Neuron (in vitro differentiated cells): ENCODE measurements around the gene CLPTM1L.
"Not testable (repeated sequence)": the region's sequence is repeated elsewhere in the genome, so short reads cannot be mapped to it uniquely, and the experiment has no call there.

Experiments used
- H2AFZ ChIP-seq: one replicate; pipeline ENCODE4 v1.6.1; 2013; ENCODE audit warnings: low read depth, mild to moderate bottlenecking, inconsistent platforms, low read length, moderate library complexity
- H3K27me3 ChIP-seq: one replicate; pipeline ENCODE4 v1.6.1; 2013; ENCODE audit warnings: low read length; ENCODE audit not compliant: insufficient read depth
- H3K36me3 ChIP-seq: one replicate; pipeline ENCODE4 v1.6.1; 2013; ENCODE audit warnings: low read length; ENCODE audit not compliant: insufficient read depth
- H3K4me1 ChIP-seq: one replicate; pipeline ENCODE4 v1.6.1; 2013; ENCODE audit warnings: low read length; ENCODE audit not compliant: insufficient read depth
- H3K4me3 ChIP-seq: 2 replicates; pipeline ENCODE4 v1.5.1; 2013; ENCODE audit warnings: mild to moderate bottlenecking, low read length, moderate library complexity
- H3K9me3 ChIP-seq: one replicate; pipeline ENCODE4 v1.6.1; 2013; ENCODE audit warnings: low read length

The CLPTM1L gene

DNA sequence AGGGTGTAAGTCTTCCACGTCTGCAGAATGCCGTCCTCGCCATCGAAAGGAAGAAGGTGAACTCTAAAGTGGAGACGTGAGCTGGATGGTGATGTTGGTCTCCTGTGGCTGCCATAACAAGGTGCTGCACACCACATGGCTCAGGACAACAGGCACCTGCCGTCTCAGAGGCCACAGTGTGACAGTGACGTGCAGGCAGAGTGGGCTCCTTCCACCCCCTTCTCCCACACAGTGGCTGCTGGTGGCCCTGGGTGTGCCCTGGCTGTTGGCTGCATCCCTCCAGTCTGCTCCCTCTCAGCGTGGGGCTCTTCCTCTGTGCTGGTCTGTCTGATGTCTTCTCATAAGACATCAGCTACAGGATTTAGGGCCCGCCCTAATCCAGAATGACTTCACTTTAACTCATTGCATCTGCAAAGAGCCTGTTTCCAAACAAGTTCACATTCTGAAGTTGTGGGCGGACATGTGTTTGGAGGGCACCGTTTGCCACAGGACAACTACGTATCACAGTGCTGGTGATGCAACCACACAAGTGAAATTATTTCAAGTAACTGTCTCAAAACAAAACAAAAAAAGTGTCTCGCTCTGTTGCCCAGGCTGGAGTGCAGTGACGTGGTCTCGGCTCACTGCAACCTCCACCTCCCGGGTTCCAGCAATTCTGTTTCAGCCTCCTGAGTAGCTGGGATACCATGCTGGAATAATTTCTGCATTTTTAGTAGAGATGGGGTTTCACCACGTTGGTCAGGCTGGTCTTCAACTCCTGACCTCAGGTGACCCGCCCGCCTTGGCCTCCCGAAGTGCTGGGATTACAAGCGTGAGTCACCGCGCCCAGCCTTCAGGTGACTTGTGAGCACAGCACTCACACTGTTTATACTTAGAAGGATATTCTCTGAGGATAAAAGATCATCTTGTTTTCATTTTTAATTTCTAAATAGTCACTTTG, 31.2 kb upstream of the CLPTM1L start:
- Histone ChIP-seq H3K4me1 (no peaks in the 10 kb centered on the region), H3K27me3 (peaks cover 22% of the 10 kb centered on the region), H3K36me3 (no peaks in the 10 kb centered on the region), H3K4me3 (no peak overlapping the region), H3K9me3 (peaks cover 6% of the 10 kb centered on the region), H2AFZ (no peak overlapping the region)

DNA sequence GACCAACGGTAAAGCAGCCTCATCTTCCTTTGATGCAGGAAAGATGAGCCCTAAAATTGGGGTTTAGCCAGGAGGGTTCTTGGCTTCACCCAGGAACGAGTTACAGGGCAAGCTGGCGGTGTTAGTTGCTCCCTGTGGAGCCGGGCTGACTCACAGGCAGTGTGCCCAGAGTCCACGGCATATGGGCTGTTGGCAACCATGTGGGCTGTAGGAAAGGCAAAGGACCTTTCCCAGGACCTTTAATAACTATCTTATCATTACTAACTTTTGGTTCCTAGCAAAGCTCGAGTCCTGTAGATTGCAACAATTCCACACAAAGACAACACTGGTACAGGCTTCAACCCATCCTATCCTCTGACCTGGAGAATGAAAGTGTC, 29.8 kb upstream of the CLPTM1L start:
- Histone ChIP-seq H3K27me3 (peaks cover 15% of the 10 kb centered on the region), H2AFZ (no peak overlapping the region), H3K36me3 (no peaks in the 10 kb centered on the region), H3K4me1 (no peaks in the 10 kb centered on the region), H3K9me3 (peaks cover 6% of the 10 kb centered on the region), H3K4me3 (no peak overlapping the region)

DNA sequence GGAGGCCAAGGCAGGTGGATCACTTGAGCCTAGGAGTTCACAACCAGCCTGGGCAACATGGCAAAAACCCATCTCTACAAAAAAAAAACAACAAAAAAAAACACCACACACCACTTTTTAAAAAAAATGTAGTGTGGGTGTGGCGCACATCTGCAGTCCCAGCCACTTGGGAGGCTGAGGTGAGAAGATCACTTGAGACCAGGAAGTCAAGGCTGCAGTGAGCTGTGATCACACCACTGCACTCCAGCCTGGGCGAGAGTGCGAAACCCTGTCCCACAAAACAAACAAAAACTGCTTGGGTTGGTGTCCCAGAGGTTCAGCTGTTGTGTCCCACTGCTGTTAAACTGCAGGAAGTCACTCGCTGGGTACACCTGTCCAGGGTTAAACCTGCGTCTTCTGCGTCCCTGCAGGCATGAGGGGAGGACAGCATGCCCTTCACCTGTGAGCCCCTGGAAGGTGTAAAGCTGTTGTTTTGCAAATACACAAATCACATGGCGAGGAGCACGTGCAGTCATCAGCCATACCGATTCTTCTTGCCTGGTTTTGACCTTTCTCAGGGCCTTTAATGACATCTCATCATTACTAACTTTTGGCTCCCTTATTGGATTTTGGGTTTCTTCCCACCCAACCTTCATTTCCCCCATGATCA, 29.3 kb upstream of the CLPTM1L start:
- Histone ChIP-seq H3K4me3 (no peak overlapping the region), H3K36me3 (no peaks in the 10 kb centered on the region), H3K27me3 (peaks cover 15% of the 10 kb centered on the region), H3K4me1 (no peaks in the 10 kb centered on the region), H2AFZ (no peak overlapping the region), H3K9me3 (peaks cover 3% of the 10 kb centered on the region)

DNA sequence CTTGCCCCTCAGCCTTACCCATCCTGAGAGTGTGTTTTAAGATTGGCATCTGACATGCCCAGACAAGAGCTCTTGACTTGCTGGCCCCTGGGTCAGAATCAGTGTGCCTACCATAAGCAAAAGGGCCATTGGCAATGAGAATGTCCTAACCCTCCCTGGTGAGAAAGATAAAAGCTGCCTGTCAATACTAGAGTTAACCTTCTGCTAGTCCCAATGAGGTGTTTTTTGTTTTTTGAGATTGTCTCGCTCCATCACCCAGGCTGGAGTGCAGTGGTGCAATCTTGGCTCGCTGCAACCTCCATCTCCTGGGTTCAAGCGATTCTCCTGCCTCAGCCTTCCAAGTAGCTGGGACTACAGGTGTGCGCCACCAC, 27.1 kb upstream of the CLPTM1L start:
- H3K36me3 ChIP-seq, H3K4me3 ChIP-seq, H3K4me1 ChIP-seq, H2AFZ ChIP-seq, H3K9me3 ChIP-seq: not testable (repeated sequence)
- peaks cover 20% of the 10 kb centered on the region for H3K27me3 ChIP-seq

DNA sequence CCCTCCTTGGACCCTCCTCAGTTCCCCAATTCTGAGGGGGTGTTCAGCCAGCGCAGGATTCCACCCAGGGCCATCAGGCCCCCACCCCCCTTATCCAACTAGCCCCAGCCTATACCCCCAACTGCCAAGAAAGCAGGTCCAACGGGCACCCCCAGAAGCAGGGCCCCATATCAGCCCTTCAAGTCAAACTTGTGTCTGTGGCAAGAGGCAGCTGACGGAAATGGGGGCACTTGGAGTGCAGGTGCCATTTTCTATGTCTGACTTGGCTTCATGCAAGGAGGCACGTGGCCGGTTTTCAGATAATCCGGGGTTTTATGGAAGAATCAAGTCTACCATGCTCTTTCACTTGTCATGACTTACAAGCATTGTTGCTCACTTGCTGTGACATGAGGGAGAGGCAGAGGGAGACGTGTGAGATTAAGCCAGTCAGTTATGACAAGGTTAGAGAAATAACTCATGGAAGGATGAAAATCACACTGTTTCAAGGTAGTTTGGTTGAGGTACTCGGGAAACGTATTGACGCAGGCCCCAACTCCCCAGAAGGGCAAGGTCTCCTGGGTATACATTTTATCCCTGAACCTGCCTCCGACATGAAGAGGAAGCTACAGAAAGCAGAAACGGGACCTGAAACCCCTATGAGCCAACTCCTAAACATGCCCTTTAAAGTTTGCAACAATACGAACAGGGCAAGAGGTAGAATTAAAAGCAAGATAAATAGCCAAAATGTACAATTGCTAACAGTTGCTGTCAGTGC, 26.5 kb upstream of the CLPTM1L start:
- H3K9me3 ChIP-seq: no peaks in the 10 kb centered on the region
- H3K27me3 ChIP-seq: peaks cover 21% of the 10 kb centered on the region
- no peak overlapping the region for H3K4me3 ChIP-seq
- H2AFZ ChIP-seq: no peak overlapping the region
- H3K36me3 ChIP-seq: no peaks in the 10 kb centered on the region
- no peaks in the 10 kb centered on the region for H3K4me1 ChIP-seq

DNA sequence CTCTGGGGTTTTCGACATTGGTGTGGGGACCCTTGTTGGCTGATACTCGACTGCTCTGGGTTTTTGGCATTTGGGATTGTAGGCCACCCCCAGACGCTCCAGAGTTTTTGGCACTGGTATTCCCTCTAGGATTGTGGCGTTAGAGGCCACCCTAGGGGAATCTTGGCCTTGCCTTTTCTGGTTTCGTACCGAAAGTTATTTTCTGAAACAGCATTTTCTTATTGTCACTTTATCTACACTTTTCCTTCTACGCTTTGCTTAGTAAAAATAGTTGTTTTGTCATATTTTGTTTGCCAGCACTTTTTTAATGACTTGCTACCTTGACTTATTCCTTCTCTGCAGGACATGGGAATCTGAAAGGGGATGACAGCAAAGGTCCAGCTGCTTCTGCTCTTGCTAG, 25.1 kb upstream of the CLPTM1L start:
- Histone ChIP-seq H2AFZ (no peak overlapping the region), H3K27me3 (peaks cover 18% of the 10 kb centered on the region)

DNA sequence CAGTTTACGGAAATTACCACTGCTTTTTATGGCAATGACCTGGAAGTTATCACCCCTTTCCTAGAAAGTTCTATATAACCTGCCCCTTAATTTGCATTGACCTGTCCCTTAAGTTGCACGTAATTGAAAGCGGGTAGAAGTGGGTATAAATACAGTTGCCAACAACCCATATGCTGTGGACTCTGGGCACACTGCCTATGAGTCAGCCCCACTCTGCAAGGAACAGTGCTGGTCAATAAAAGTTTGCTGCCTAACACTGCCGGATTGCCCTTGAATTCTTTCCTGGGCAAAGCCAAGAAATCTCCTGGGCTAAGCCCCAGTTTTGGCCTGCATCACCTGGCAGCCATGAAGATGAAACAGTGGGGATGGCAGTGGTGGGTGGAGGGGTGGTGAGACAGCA, 23.9 kb upstream of the CLPTM1L start:
- no peak overlapping the region for H3K4me3 ChIP-seq
- H3K4me1 ChIP-seq: no peaks in the 10 kb centered on the region
- H3K36me3 ChIP-seq: no peaks in the 10 kb centered on the region
- H3K9me3 ChIP-seq: no peaks in the 10 kb centered on the region
- peaks cover 21% of the 10 kb centered on the region for H3K27me3 ChIP-seq
- H2AFZ ChIP-seq: no peak overlapping the region

More for the DNA sequence above, 25.1 kb upstream of the CLPTM1L start:
- no peaks in the 10 kb centered on the region for H3K4me1 ChIP-seq
- H3K4me3 ChIP-seq: no peak overlapping the region
- no peaks in the 10 kb centered on the region for H3K36me3 ChIP-seq
- H3K9me3 ChIP-seq: no peaks in the 10 kb centered on the region

DNA sequence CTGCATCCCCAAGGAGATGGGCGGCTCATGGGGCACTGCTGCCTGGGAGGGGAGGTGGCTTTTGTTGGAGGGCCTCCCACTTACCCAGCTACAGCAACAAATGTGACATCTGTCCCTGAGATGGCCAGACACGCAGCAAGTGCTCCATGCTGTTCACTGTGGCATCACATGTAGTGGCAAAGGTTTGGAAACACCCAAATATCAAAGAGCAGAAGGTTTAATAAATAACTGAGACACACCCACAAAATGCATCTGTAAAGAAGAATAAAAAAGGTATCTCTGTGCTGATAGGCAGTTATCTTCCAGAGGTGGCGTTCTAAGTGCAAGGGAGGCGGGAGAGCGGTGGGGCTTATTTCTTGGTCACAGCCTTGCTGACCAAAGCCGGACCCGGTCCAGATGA, 23.3 kb upstream of the CLPTM1L start:
- H3K36me3 ChIP-seq: no peaks in the 10 kb centered on the region
- no peaks in the 10 kb centered on the region for H3K9me3 ChIP-seq
- no peak overlapping the region for H3K4me3 ChIP-seq
- no peak overlapping the region for H2AFZ ChIP-seq
- peaks cover 21% of the 10 kb centered on the region for H3K27me3 ChIP-seq
- no peaks in the 10 kb centered on the region for H3K4me1 ChIP-seq

DNA sequence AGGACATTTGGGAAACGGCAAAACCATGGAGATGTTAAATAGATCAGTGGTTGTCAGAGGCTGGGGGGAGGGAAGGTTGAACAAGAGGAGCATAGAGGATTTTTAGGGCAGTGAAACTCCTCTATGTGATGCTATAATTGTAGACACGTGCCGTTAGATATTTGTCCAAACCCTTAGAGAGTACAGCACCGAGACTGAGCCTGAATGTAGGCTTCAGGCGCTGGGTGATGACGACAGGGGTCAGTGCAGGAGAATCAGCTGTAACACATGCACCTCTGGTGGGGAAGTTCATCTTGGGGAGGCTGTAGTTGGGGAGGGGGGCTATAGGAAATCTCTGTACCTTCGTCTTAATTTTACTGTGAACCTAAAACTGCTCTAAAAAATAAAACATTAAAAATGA, 22.2 kb upstream of the CLPTM1L start:
- Histone ChIP-seq H3K27me3 (peaks cover 20% of the 10 kb centered on the region), H3K4me1 (no peaks in the 10 kb centered on the region)

DNA sequence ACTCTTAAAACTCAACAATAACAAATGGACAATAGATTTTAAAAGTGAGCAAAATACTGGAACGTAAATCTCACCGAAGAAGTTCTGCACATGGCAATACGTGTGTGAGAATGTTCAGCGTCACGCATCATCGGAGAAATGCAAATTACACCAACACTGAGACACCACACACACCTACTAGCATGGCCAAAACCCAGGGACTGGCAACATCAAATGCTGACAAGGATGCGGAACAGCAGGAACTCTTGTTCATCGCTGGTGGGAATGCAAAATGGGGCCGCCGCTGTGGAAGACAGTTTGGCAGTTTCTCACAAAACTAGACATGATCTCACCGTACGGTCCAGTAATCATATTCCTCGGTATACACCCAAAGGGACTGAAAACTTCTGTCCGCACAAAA, 21.6 kb upstream of the CLPTM1L start:
- no peaks in the 10 kb centered on the region for H3K9me3 ChIP-seq
- H3K27me3 ChIP-seq: peaks cover 14% of the 10 kb centered on the region
- H2AFZ ChIP-seq: no peak overlapping the region
- no peaks in the 10 kb centered on the region for H3K36me3 ChIP-seq
- H3K4me3 ChIP-seq: no peak overlapping the region
- H3K4me1 ChIP-seq: no peaks in the 10 kb centered on the region

More for the DNA sequence above, 22.2 kb upstream of the CLPTM1L start:
- no peaks in the 10 kb centered on the region for H3K36me3 ChIP-seq
- H2AFZ ChIP-seq: no peak overlapping the region
- H3K4me3 ChIP-seq: no peak overlapping the region
- H3K9me3 ChIP-seq: no peaks in the 10 kb centered on the region

DNA sequence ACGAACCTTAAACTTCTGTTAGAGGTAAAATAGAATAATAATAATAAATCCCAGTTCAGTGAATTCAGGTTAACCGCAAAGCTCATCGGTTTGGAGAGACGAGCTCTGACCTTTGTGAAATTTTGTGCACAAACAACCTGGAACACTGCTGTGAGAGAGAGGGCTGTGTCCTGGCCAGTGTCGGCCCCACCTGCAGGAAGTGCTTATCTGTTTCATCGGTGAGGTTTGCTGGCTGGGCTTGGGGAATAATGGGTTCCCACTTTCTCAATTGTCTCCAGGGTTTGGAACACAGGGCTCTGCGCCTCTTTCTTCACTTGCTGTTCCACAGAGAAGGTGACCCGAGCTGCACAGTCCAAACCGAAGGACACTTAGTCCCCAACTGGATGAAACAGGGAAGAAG, 19.3 kb upstream of the CLPTM1L start:
- Histone ChIP-seq H3K27me3 (peaks cover 13% of the 10 kb centered on the region), H3K4me1 (no peaks in the 10 kb centered on the region), H3K4me3 (no peak overlapping the region), H2AFZ (no peak overlapping the region), H3K36me3 (no peaks in the 10 kb centered on the region), H3K9me3 (no peaks in the 10 kb centered on the region)

DNA sequence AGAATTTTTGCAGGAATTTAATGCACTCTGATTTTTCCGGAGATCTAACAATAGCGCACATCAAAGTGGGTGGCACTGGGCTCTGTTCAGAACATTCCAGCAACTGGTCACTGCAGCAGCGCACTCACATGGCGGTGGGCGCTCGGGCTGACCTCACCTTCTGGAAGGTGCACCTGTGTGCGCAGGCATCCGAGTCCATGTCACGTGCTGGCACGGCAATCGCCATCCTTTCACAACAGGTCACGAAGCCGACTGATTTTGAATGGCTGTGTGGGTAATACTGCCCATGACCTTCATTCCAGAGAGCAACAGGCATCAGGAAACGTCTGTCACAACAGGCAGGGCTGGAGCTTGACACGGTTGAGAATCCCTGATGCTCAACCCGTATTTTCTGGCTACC, 18.7 kb upstream of the CLPTM1L start:
- Histone ChIP-seq H3K9me3 (no peaks in the 10 kb centered on the region), H3K4me1 (no peaks in the 10 kb centered on the region), H2AFZ (no peak overlapping the region), H3K4me3 (no peak overlapping the region), H3K36me3 (no peaks in the 10 kb centered on the region), H3K27me3 (peaks cover 14% of the 10 kb centered on the region)

DNA sequence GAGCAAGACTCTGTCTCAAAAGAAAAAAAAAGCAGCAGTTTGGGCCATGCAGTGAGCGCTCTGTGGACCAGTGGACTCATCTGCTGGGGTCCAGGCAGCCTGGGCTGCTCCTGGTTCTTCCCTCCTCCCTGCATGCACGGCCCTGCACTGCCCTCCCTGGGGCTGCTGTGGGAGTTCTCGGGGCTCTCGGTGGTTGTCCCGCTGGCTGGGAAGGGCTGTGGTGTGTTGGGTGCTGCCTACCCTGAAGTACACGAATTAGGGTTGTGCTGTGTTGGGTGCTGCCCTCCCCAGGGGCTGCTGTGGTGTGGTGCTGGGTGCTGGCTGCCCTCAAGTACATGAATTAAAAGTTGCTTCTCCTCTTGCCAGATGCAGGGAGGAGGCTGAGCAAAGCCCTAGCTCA, 18.3 kb upstream of the CLPTM1L start:
- Histone ChIP-seq H3K27me3 (peaks cover 17% of the 10 kb centered on the region), H3K9me3 (no peaks in the 10 kb centered on the region), H2AFZ (no peak overlapping the region), H3K4me1 (no peaks in the 10 kb centered on the region), H3K4me3 (no peak overlapping the region), H3K36me3 (no peaks in the 10 kb centered on the region)
